ENCODE data around the gene PLAC8.
A peak's percentile ranks its signal among the peaks of the same experiment; 100 is the strongest.

PLAC8 gene

DNA sequence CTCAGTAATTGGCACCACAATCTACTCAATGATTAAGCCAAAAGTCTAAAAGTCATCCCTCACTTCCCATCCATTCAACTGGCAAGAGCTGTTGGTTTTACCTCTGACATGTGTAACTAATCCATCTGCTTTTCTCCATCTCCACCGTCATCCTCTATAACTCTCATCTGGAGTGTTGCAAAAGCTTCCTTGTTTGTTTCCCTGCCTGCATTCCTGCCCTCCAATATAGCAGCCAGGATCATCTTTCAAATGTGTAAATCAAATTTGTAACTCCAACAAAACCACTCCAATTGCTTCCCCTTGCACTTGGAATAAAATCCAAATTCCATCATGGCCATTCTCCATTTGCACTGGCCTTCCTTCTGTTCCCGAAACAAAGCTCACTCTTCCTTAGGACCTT lies 4.3 kb upstream of the PLAC8 start:
- Histone ChIP-seq H3K4me3 (IDR thresholded peaks at IDR 0.05; ENCODE audit: insufficient read depth, low read depth, low read length) (no peak overlapping the region), H3K36me3 (ENCODE audit: insufficient read depth) (no peaks in the 10 kb centered on the region), H3K27me3 (ENCODE audit: insufficient read depth, low read depth) (no peaks in the 10 kb centered on the region), H3K9ac (no peak overlapping the region), H3K4me1 (ENCODE audit: low read depth, poor library complexity, severe bottlenecking) (peaks cover 24% of the 10 kb centered on the region), H4K20me1 (ENCODE audit: insufficient read depth) (no peaks in the 10 kb centered on the region), H3K4me2 (no peak overlapping the region), H3K27ac (no peak overlapping the region), H3K79me2 (ENCODE audit: insufficient read depth, low read depth) (no peaks in the 10 kb centered on the region), H2AFZ (ENCODE audit: low read depth) (no peak overlapping the region)
- TF ChIP-seq, protein P1, sequence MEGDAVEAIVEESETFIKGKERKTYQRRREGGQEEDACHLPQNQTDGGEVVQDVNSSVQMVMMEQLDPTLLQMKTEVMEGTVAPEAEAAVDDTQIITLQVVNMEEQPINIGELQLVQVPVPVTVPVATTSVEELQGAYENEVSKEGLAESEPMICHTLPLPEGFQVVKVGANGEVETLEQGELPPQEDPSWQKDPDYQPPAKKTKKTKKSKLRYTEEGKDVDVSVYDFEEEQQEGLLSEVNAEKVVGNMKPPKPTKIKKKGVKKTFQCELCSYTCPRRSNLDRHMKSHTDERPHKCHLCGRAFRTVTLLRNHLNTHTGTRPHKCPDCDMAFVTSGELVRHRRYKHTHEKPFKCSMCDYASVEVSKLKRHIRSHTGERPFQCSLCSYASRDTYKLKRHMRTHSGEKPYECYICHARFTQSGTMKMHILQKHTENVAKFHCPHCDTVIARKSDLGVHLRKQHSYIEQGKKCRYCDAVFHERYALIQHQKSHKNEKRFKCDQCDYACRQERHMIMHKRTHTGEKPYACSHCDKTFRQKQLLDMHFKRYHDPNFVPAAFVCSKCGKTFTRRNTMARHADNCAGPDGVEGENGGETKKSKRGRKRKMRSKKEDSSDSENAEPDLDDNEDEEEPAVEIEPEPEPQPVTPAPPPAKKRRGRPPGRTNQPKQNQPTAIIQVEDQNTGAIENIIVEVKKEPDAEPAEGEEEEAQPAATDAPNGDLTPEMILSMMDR (conservative IDR thresholded peaks at IDR 0.05; ENCODE audit: low read depth, low read length): no peak

- TF ChIP-seq, protein P1 (conservative IDR thresholded peaks at IDR 0.05; ENCODE audit: low read depth, low read length): no peak
- Histone ChIP-seq H3K27ac (no peak overlapping the region), H3K4me1 (ENCODE audit: low read depth, poor library complexity, severe bottlenecking) (peaks cover 34% of the 10 kb centered on the region), H3K27me3 (ENCODE audit: insufficient read depth, low read depth) (no peaks in the 10 kb centered on the region), H3K79me2 (ENCODE audit: insufficient read depth, low read depth) (no peaks in the 10 kb centered on the region), H2AFZ (ENCODE audit: low read depth) (no peak overlapping the region), H3K4me3 (IDR thresholded peaks at IDR 0.05; ENCODE audit: insufficient read depth, low read depth, low read length) (no peak overlapping the region), H4K20me1 (ENCODE audit: insufficient read depth) (no peaks in the 10 kb centered on the region), H3K9ac (no peak overlapping the region), H3K4me2 (peak overlapping the region; percentile 42; the same call in 1 of the 2 replicates), H3K36me3 (ENCODE audit: insufficient read depth) (no peaks in the 10 kb centered on the region)
These were observed 1.2 kb upstream of the PLAC8 start for GRCh38 chr4:83115656-83116285.

- Histone ChIP-seq H3K27ac (no peak overlapping the region), H3K4me3 (IDR thresholded peaks at IDR 0.05; ENCODE audit: insufficient read depth, low read depth, low read length) (no peak overlapping the region), H3K79me2 (ENCODE audit: insufficient read depth, low read depth) (no peaks in the 10 kb centered on the region), H2AFZ (ENCODE audit: low read depth) (no peak overlapping the region), H3K36me3 (ENCODE audit: insufficient read depth) (no peaks in the 10 kb centered on the region), H3K9ac (no peak overlapping the region), H3K4me1 (ENCODE audit: low read depth, poor library complexity, severe bottlenecking) (peaks cover 38% of the 10 kb centered on the region), H3K27me3 (ENCODE audit: insufficient read depth, low read depth) (no peaks in the 10 kb centered on the region), H3K4me2 (peak overlapping the region; percentile 42), H4K20me1 (ENCODE audit: insufficient read depth) (no peaks in the 10 kb centered on the region)
- TF ChIP-seq, protein P1 (conservative IDR thresholded peaks at IDR 0.05; ENCODE audit: low read depth, low read length): no peak
These were observed 471 bp upstream of the PLAC8 start for GRCh38 chr4:83115000-83115399.

DNA sequence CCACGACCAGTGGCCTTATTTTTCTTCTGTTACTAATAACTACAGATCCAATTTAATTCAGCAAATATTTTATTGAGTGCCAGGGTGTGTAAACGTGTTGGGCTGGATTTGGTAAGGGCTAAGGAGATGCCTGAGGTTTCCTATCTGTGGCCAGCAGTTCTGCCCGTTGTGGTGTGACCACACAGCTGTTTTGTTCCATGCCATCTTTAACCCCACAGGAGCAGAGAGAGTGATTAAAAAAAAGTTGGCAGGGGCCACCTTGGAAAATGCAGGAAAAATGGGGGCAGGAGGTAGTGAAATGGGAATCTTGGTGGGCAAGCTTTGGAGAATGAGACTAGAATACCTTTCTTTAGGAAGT lies 1.1 kb downstream of the PLAC8 start:
- TF ChIP-seq, protein P1 (conservative IDR thresholded peaks at IDR 0.05; ENCODE audit: low read depth, low read length): no peak
- Histone ChIP-seq H3K79me2 (ENCODE audit: insufficient read depth, low read depth) (no peaks in the 10 kb centered on the region), H3K27ac (no peak overlapping the region), H3K4me3 (IDR thresholded peaks at IDR 0.05; ENCODE audit: insufficient read depth, low read depth, low read length) (no peak overlapping the region), H2AFZ (ENCODE audit: low read depth) (no peak overlapping the region), H3K4me2 (no peak overlapping the region), H4K20me1 (ENCODE audit: insufficient read depth) (no peaks in the 10 kb centered on the region), H3K4me1 (ENCODE audit: low read depth, poor library complexity, severe bottlenecking) (peaks cover 41% of the 10 kb centered on the region), H3K27me3 (ENCODE audit: insufficient read depth, low read depth) (no peaks in the 10 kb centered on the region), H3K9ac (no peak overlapping the region), H3K36me3 (ENCODE audit: insufficient read depth) (no peaks in the 10 kb centered on the region)

Data from KMS-11 (cell line).